Endodermal cell (in vitro differentiated cells): Measurements from ENCODE around the gene DEDD. TPM values are rescaled to one million over a fixed set of nuclear protein-coding genes. Genes with fewer than 3 reads are reported as not detected.

Experiments used
- DNase-seq: peaks from one replicate; pipeline ENCODE4 v3.0.0-alpha.2; 2017
- H3K27ac ChIP-seq: 2 replicates; pipeline ENCODE4 v1.5.1; 2013; ENCODE audit warnings: mild to moderate bottlenecking, low read depth, low read length, moderate library complexity
- H3K27me3 ChIP-seq: 2 replicates; pipeline ENCODE4 v1.6.1; 2013; ENCODE audit warnings: mild to moderate bottlenecking, low read length, moderate library complexity; ENCODE audit not compliant: insufficient read depth, control insufficient read depth, poor library complexity, severe bottlenecking
- H3K36me3 ChIP-seq: 2 replicates; pipeline ENCODE4 v1.7.0; 2013; ENCODE audit warnings: mild to moderate bottlenecking, low read length, moderate library complexity; ENCODE audit not compliant: control insufficient read depth, insufficient read depth
- H3K4me1 ChIP-seq: one replicate; pipeline ENCODE4 v1.7.0; 2013; ENCODE audit warnings: low read length; ENCODE audit not compliant: control insufficient read depth, insufficient read depth
- H3K4me3 ChIP-seq: 2 replicates; pipeline ENCODE4 v1.5.1; 2013; ENCODE audit warnings: mild to moderate bottlenecking, low read length, moderate library complexity
- H3K9ac ChIP-seq: 2 replicates; pipeline ENCODE4 v1.6.1; 2013; ENCODE audit warnings: mild to moderate bottlenecking, low read length, moderate library complexity; ENCODE audit not compliant: poor library complexity, severe bottlenecking; ENCODE audit errors: extremely low read depth
- H3K9me3 ChIP-seq: 2 replicates; pipeline ENCODE4 v1.6.1; 2013; ENCODE audit warnings: mild to moderate bottlenecking, low read length, moderate library complexity; ENCODE audit not compliant: control insufficient read depth
- H3K27ac Mint-ChIP-seq: 2 replicates; pipeline ENCODE4 v1.8.0; 2020; ENCODE audit warnings: mixed read lengths
- H3K27me3 Mint-ChIP-seq: 2 replicates; pipeline ENCODE4 v1.8.0; 2021; ENCODE audit warnings: mild to moderate bottlenecking, mixed read lengths; ENCODE audit not compliant: insufficient read depth
- H3K36me3 Mint-ChIP-seq: 2 replicates; pipeline ENCODE4 v1.8.0; 2020; ENCODE audit warnings: low read depth, mixed read lengths
- H3K4me1 Mint-ChIP-seq: 2 replicates; pipeline ENCODE4 v1.8.0; 2020; ENCODE audit warnings: mixed read lengths
- H3K4me3 Mint-ChIP-seq: 2 replicates; pipeline ENCODE4 v1.8.0; 2020; ENCODE audit warnings: mild to moderate bottlenecking, moderate library complexity, mixed read lengths
- H3K9me3 Mint-ChIP-seq: 2 replicates; pipeline ENCODE4 v1.8.0; 2020; ENCODE audit warnings: mild to moderate bottlenecking, mixed read lengths
- CTCF ChIP-seq: fragments of 200-600 bp; sonication (generic); conservative IDR thresholded peaks from 2 replicates; pipeline ENCODE4 v1.5.0; 2021; ENCODE audit warnings: antibody characterized with exemption, mild to moderate bottlenecking
- whole genome bisulfite sequencing, 2 experiments: methylation state at CpG; one replicate each; pipeline versions ENCODE4 v1.1.5 to v1.1.7; 2013; ENCODE audit warnings: missing lambda C conversion rate in 2 of 2, mixed read lengths in 1 of 2; ENCODE audit not compliant: insufficient coverage in 1 of 2, insufficient read length in 1 of 2; 5-methylcytosine and 5-hydroxymethylcytosine counted together
- total RNA-seq, 2 donors: library from RNA; stranded (reverse); fragmentation: NEBNext Ultra II Directional in 1 of 2; extraction: Animal tissue kit (Norgen Biotek cat#: 25700) in 1 of 2; gene quantifications; 2 replicates in 1 of 2; 3 replicates in 1 of 2; pipeline ENCODE4 v1.2.1, GENCODE V29; 2021

DEDD gene
- total RNA-seq, 2 donors from 2014 or later, result 34.2 to 39.8 TPM

DNA sequence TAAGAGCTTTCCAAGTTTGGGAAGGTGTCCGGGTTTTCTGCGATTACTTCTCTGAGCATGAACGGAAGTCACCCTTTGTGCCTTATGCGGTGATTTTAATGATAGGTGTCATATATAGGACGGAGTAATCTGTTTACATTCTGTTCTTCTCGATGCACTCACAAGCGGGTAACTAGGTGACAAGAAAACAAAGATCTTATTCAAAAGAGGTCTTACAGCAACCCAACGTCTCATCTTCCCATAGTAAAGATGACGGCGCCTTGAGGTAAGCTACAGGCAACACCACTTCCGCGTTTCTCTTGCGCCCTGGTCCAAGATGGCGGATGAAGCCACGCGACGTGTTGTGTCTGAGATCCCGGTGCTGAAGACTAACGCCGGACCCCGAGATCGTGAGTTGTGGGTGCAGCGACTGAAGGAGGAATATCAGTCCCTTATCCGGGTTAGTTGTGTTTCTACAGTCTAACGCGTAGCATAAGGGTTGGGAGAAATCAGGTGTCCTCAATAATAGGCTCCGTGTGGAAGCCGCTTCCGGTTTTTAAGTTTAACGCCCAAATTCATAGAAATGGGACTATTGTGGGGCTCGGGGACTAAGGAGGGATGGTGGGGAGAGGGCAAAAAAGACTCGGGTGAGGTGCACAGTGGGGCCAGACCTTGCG is 21.3 kb upstream of the DEDD start, which contains the start of gene UFC1:
Gene UFC1 (plus strand): TSS at position 297 of the 656 bp plus-strand sequence. CDS start 20 bp downstream, at position 317.
- no peaks in the 10 kb centered on the region for H3K9me3 Mint-ChIP-seq
- Histone ChIP-seq H3K4me3 (peak within 1 kb of the TSS; percentile 99), H3K9me3 (no peaks in the 10 kb centered on the region), H3K27ac (peak within 1 kb of the TSS; percentile 88), H3K4me1 (no peaks in the 10 kb centered on the region), H3K27me3 (no peaks in the 10 kb centered on the region), H3K36me3 (peaks cover 21% of the 10 kb centered on the region), H3K9ac (peak within 1 kb of the TSS; percentile 97)
- peak; percentile 89 for DNase-seq
- peaks cover 15% of the 10 kb centered on the region for H3K36me3 Mint-ChIP-seq
- WGBS, 2 experiments, result 1 to 2% methylated on average over 29 to 33 of the region's 33 CpGs
- H3K4me1 Mint-ChIP-seq, result peaks cover 16% of the 10 kb centered on the region
- H3K4me3 Mint-ChIP-seq, result peak within 1 kb of the TSS; percentile 90
- no peak for TF ChIP-seq CTCF
- peak within 1 kb of the TSS; percentile 100 for H3K27ac Mint-ChIP-seq
- no peaks in the 10 kb centered on the region for H3K27me3 Mint-ChIP-seq

DNA sequence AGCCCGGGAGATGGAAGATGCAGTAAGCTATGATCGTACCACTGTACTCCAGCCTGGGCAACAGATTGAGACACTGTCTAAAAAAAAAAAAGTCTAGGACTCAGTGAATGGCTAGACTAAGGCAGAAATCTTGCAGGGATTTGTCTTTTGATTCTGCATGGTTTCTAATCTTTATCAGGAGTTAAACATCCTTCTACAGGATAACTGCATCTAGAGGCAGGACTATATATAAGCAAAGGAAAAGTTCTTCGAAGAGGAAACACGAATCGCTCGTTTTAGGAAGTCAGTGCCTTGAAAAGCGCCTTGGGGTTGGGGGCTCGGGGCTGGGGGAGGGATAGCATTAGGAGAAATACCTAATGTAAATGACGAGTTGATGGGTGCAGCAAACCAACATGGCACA is 20.7 kb upstream of the DEDD start:
- H3K4me1 Mint-ChIP-seq, result peaks cover 12% of the 10 kb centered on the region
- Histone ChIP-seq H3K9ac (peak overlapping the region; percentile 97), H3K36me3 (peaks cover 15% of the 10 kb centered on the region), H3K4me1 (no peaks in the 10 kb centered on the region), H3K4me3 (peak overlapping the region; percentile 99), H3K27ac (no peak overlapping the region), H3K27me3 (no peaks in the 10 kb centered on the region), H3K9me3 (no peaks in the 10 kb centered on the region)
- peak overlapping the region; percentile 100 for H3K27ac Mint-ChIP-seq
- WGBS, 2 experiments, result 35 to 100% methylated on average over 2 to 9 of the region's 9 CpGs
- no peaks in the 10 kb centered on the region for H3K9me3 Mint-ChIP-seq
- DNase-seq, result no peak
- peak overlapping the region; percentile 90 for H3K4me3 Mint-ChIP-seq
- H3K36me3 Mint-ChIP-seq, result peaks cover 12% of the 10 kb centered on the region
- no peaks in the 10 kb centered on the region for H3K27me3 Mint-ChIP-seq
- TF ChIP-seq CTCF, result no peak

GRCh38 chr1:161145832-161146231 is 13.4 kb upstream of the DEDD start:
- H3K9me3 ChIP-seq, result no peaks in the 10 kb centered on the region
- Mint-ChIP-seq H3K36me3 (no peaks in the 10 kb centered on the region), H3K4me1 (no peaks in the 10 kb centered on the region), H3K4me3 (no peak overlapping the region), H3K27ac (no peak overlapping the region), H3K9me3 (no peaks in the 10 kb centered on the region), H3K27me3 (no peaks in the 10 kb centered on the region)
- no peak overlapping the region for H3K27ac ChIP-seq
- H3K36me3 ChIP-seq, result no peaks in the 10 kb centered on the region
- H3K4me1 ChIP-seq, result no peaks in the 10 kb centered on the region
- 91 to 100% methylated on average over 1 to 3 of the region's 3 CpGs for WGBS, 2 experiments
- no peaks in the 10 kb centered on the region for H3K27me3 ChIP-seq
- no peak for DNase-seq
- no peak for TF ChIP-seq CTCF
- no peak overlapping the region for H3K9ac ChIP-seq
- no peak overlapping the region for H3K4me3 ChIP-seq
